Thymus (tissue), 11 donors: Measurements from ENCODE around the gene PDE9A. TPM values are rescaled to one million over a fixed set of nuclear protein-coding genes. Genes with fewer than 3 reads are reported as not detected.
"Not testable (repeated sequence)": the region's sequence is repeated elsewhere in the genome, so short reads cannot be mapped to it uniquely, and the experiment has no call there.

Experiments used
- DNase-seq, 9 donors: peaks; one replicate each; pipeline ENCODE4 v3.0.0-alpha.2; 2013; ENCODE audit warnings: low spot score in 9 of 9, low read depth in 6 of 9, missing footprints in 1 of 9
- H3K27ac ChIP-seq, 2 donors: one replicate each; pipeline ENCODE4 v1.5.1; 2013; ENCODE audit warnings: control low read depth in 1 of 2, low read depth in 1 of 2, low read length in 1 of 2, mild to moderate bottlenecking in 1 of 2, moderate library complexity in 1 of 2
- H3K27me3 ChIP-seq, 2 donors: one replicate each; pipeline ENCODE4 v1.5.1; 2013; ENCODE audit warnings: low read length in 1 of 2; ENCODE audit not compliant: control insufficient read depth in 2 of 2, insufficient read depth in 1 of 2
- H3K36me3 ChIP-seq, 2 donors: one replicate each; pipeline ENCODE4 v1.5.1; 2013; ENCODE audit warnings: low read length in 1 of 2, mild to moderate bottlenecking in 1 of 2, moderate library complexity in 1 of 2; ENCODE audit not compliant: control insufficient read depth in 2 of 2, insufficient read depth in 2 of 2
- H3K4me1 ChIP-seq, 2 donors: one replicate each; pipeline ENCODE4 v1.5.1; 2013; ENCODE audit warnings: low read length in 2 of 2; ENCODE audit not compliant: control insufficient read depth in 2 of 2, insufficient read depth in 2 of 2
- H3K4me3 ChIP-seq, 2 donors: one replicate each; pipeline ENCODE4 v1.5.1; 2013; ENCODE audit warnings: low read length in 2 of 2, control low read depth in 1 of 2, mild to moderate bottlenecking in 1 of 2
- H3K9me3 ChIP-seq, 2 donors: one replicate each; pipeline ENCODE4 v1.5.1; 2013; ENCODE audit warnings: low read length in 1 of 2, mild to moderate bottlenecking in 1 of 2; ENCODE audit not compliant: control insufficient read depth in 2 of 2, insufficient read depth in 1 of 2
- WGBS: extraction: QIAGEN DNeasy Blood & Tissue Kit; methylation state at CpG from one replicate; pipeline ENCODE4 v1.1.7; 2013; 5-methylcytosine and 5-hydroxymethylcytosine counted together
- polyA plus RNA-seq: library from polyadenylated mRNA; stranded (reverse); fragments of 200-250 nt; gene quantifications from one replicate; pipeline ENCODE4 v1.2.3, GENCODE V29; 2013
- total RNA-seq: library from RNA; stranded (reverse); fragments of 120-200 nt; gene quantifications from one replicate; pipeline ENCODE4 v1.2.4, GENCODE V29; 2013
- donor health status: healthy.

Gene PDE9A
- total and polyA plus RNA-seq, 2 donors: 8.2 to 14.5 TPM

DNA sequence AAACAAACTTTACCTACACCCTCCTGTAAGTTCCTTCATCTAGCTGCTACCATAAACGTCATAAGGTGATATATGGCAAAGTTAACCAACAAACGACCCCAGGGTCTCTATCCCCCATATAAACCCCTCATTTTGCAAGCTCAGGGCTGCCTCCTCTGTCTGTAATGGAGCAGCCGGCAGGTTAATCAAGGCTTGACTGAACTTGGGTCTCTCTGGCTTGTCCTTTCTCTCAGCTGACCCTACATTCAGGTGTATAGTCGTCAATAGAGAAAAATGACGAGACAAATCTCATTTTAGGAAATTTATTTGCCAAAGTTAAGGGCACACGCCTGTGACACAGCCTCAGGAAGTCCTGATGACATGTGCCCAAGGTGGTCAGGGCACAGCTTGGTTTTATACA, 158.5 kb downstream of the PDE9A start:
- WGBS: 84% methylated on average over 6 of the region's 6 CpGs
- no peak overlapping the region for H3K27ac ChIP-seq
- DNase-seq: no peak
- H3K4me1 ChIP-seq: no peaks in the 10 kb centered on the region
- H3K4me3 ChIP-seq: no peak overlapping the region
- no peaks in the 10 kb centered on the region for H3K27me3 ChIP-seq
- no peaks in the 10 kb centered on the region for H3K36me3 ChIP-seq
- peaks cover 0 to 8% of the 10 kb centered on the region in 2 donors for H3K9me3 ChIP-seq

DNA sequence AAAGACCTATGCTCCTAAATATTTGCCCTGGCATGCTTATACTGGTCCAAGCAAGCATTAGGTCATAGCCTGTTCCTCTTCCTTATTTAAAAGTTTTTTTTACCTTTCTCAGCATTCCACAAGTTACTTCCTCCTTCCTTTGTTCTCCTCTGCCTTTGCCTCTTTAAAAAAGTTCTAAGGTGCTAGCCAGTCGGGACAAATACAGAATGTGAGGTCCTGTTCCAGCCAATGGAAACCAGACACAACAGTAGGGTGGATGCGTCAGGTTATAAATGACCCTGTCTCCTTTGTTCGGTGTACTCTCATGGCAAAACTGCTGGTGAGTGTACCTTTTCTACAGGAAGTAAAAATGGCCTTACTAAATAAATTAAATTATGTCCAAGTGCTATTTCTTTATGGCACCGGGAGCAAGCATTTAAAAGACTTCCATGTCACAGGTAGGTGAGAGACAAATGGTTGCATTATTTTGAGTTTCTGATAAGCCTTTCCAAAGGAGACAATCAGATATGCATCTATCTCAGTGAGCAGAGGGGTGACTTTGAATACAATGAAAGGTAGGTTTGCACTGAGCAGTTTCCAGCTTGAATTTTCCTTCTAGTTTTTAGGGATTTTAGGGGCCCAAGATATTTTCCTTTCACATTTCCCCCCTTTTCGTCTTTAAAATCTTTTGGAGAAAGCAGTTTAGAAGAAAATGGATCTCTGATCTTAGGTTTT, 159.3 kb downstream of the PDE9A start:
- DNase-seq, H3K4me1 ChIP-seq, H3K27ac ChIP-seq, H3K36me3 ChIP-seq, H3K4me3 ChIP-seq, H3K9me3 ChIP-seq, H3K27me3 ChIP-seq: not testable (repeated sequence)
- 78% methylated on average over 5 of the region's 5 CpGs for WGBS

- no peak for DNase-seq
- 96% methylated on average over 1 of the region's 1 CpG for WGBS
- H3K36me3 ChIP-seq: no peaks in the 10 kb centered on the region
Observed at GRCh38 chr21:42815217-42815616, 161.8 kb downstream of the PDE9A start.

GRCh38 chr21:42818328-42818749, 164.9 kb downstream of the PDE9A start:
- 49% methylated on average over 2 of the region's 2 CpGs for WGBS
- DNase-seq: peak in 3 of 9 donors; percentile 28 to 62 (median 59)

More at GRCh38 chr21:42815217-42815616, 161.8 kb downstream of the PDE9A start:
- H3K27me3 ChIP-seq: no peaks in the 10 kb centered on the region
- no peaks in the 10 kb centered on the region for H3K4me1 ChIP-seq
- H3K4me3 ChIP-seq: no peak overlapping the region
- H3K9me3 ChIP-seq: peaks cover 0 to 8% of the 10 kb centered on the region in 2 donors
- no peak overlapping the region for H3K27ac ChIP-seq

GRCh38 chr21:42819861-42820615, 166.6 kb downstream of the PDE9A start:
- Histone ChIP-seq H3K4me3 (no peak overlapping the region), H3K36me3 (no peaks in the 10 kb centered on the region), H3K4me1 (no peaks in the 10 kb centered on the region), H3K27me3 (no peaks in the 10 kb centered on the region), H3K27ac (no peak overlapping the region), H3K9me3 (peaks cover 0 to 4% of the 10 kb centered on the region in 2 donors)
- no peak for DNase-seq
- 98% methylated on average over 7 of the region's 7 CpGs for WGBS

More at GRCh38 chr21:42818328-42818749, 164.9 kb downstream of the PDE9A start:
- H3K4me1 ChIP-seq: no peaks in the 10 kb centered on the region
- H3K36me3 ChIP-seq: no peaks in the 10 kb centered on the region
- no peak overlapping the region for H3K4me3 ChIP-seq
- no peak overlapping the region for H3K27ac ChIP-seq
- H3K27me3 ChIP-seq: no peaks in the 10 kb centered on the region
- H3K9me3 ChIP-seq: peaks cover 0 to 8% of the 10 kb centered on the region in 2 donors

DNA sequence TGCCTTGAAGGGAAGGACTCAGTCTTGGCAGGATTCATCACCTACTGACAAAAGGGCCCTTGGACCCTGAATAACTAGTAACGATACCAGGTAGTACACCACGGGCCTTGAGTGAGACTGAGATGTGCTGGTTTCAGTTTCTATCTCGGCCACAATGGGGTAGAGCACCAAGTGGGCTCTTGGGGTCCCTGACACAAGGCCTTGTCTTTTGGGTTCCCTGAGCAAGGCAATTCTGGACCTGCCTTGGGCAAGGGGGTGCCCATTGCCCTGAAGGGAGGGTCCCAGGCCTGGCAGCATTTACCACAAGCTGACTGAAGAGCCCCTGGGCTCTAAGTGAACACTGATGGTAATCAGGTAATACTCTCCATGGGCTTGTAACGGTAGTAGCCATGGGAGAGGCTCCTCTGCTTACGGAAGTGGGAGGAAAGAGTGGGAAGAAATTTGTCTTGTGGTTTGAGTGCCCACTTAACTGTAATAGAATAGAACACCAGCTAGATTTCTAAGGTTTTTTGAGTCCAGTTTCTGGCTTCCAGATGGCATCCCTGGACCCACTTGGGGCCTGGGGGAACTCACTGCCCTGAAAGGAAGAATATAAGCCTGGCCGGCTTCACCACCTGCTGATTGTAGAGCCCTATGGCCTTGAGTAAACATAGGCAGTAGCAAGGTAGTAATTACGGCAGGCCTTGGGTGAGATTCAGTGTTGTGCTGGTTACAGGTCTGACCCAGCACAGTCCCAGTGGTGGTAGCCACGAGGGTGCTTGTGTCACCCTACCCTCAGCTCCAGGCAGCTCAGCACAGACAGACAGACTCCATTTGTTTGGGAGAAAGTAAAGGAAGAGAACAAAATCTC, 167.4 kb downstream of the PDE9A start:
- 97% methylated on average over 8 of the region's 8 CpGs for WGBS
- no peak for DNase-seq
- no peaks in the 10 kb centered on the region for H3K27me3 ChIP-seq
- peaks cover 0 to 3% of the 10 kb centered on the region in 2 donors for H3K9me3 ChIP-seq
- H3K27ac ChIP-seq: no peak overlapping the region
- no peak overlapping the region for H3K4me3 ChIP-seq
- no peaks in the 10 kb centered on the region for H3K4me1 ChIP-seq
- H3K36me3 ChIP-seq: no peaks in the 10 kb centered on the region

Other genes starting within 250 kb of the PDE9A start
- gene UBASH3A, start 249.7 kb upstream of the PDE9A start, total RNA-seq: 26.7 TPM
- gene UBASH3A, start 249.7 kb upstream of the PDE9A start, polyA plus RNA-seq: 14.9 TPM
- 0.38 TPM for gene RSPH1, start 157.4 kb upstream of the PDE9A start, total RNA-seq
- 2.4 TPM for gene RSPH1, start 157.4 kb upstream of the PDE9A start, polyA plus RNA-seq
- gene SLC37A1, start 139.8 kb upstream of the PDE9A start, total RNA-seq: 9.0 TPM
- 9.2 TPM for gene SLC37A1, start 139.8 kb upstream of the PDE9A start, polyA plus RNA-seq
- 5.3 TPM for gene WDR4, start 225.9 kb downstream of the PDE9A start, total RNA-seq
- gene WDR4, start 225.9 kb downstream of the PDE9A start, polyA plus RNA-seq: 11.8 TPM
- gene NDUFV3, start 239.7 kb downstream of the PDE9A start, total RNA-seq: 19.8 TPM
- 23.9 TPM for gene NDUFV3, start 239.7 kb downstream of the PDE9A start, polyA plus RNA-seq